HL-60 (cell line): Measurements from ENCODE around the gene RSPO1.

Experiments
- DNase-seq, 2 experiments: peaks; one replicate each; pipeline ENCODE4 v3.0.0-alpha.2; 2010 to 2020; ENCODE audit warnings: low read depth in 1 of 2, low spot score in 1 of 2
- H3K27ac ChIP-seq: fragments of 250-450 bp; sonication (Bioruptor Pico); replicated peaks from 2 replicates; pipeline ENCODE4 v1.5.1; 2020; ENCODE audit warnings: mild to moderate bottlenecking, moderate library complexity
- H3K27me3 ChIP-seq: fragments of 250-450 bp; sonication (Bioruptor Pico); 2 replicates; pipeline ENCODE4 v1.5.1; 2021; ENCODE audit warnings: mild to moderate bottlenecking, moderate library complexity; ENCODE audit not compliant: insufficient read depth, poor library complexity, severe bottlenecking
- H3K4me3 ChIP-seq: replicated peaks from 2 replicates; pipeline ENCODE4 v1.5.1; 2011; ENCODE audit warnings: mild to moderate bottlenecking, control low read depth, low read length; ENCODE audit not compliant: insufficient read depth
- CTCF ChIP-seq: IDR thresholded peaks from one replicate; pipeline ENCODE4 v1.5.1; 2011; ENCODE audit warnings: low read length, control low read depth, inconsistent platforms; ENCODE audit not compliant: insufficient read depth
- GABPA ChIP-seq: IDR thresholded peaks from 2 replicates; pipeline ENCODE4 v1.6.1; 2012; ENCODE audit warnings: low read depth
- POLR2AphosphoS5 ChIP-seq: IDR thresholded peaks from 2 replicates; pipeline ENCODE4 v1.6.1; 2012; ENCODE audit warnings: low read depth
- SPI1 ChIP-seq: IDR thresholded peaks from 2 replicates; pipeline ENCODE4 v1.6.1; 2012; ENCODE audit warnings: low read depth, mild to moderate bottlenecking, borderline replicate concordance
- TF ChIP-seq, protein P1 (sequence below): IDR thresholded peaks from 2 replicates; pipeline ENCODE4 v1.6.1; 2012; ENCODE audit warnings: low read depth; ENCODE audit not compliant: insufficient replicate concordance

RSPO1 gene

GRCh38 chr1:37677808-37678207, 43.1 kb upstream of the RSPO1 start:
- Histone ChIP-seq H3K27ac (no peak overlapping the region), H3K4me3 (no peak overlapping the region), H3K27me3 (no peaks in the 10 kb centered on the region)
- DNase-seq = no peak
- TF ChIP-seq CTCF = no peak

DNA sequence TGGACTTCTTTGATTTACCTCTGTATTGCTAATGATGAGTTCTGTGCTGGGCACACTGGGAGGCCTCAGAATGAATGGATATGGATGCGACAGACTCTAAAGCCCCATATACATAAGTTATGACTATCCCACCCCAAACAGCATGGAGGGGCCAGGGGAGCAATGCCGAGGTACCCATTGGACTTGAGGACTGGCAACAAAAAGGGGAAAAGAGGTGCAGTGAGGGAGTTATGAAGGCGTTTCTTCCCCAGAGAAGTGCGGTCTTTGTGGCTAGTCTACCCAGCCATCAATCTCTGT, 42.4 kb upstream of the RSPO1 start:
- TF ChIP-seq CTCF = no peak
- TF ChIP-seq POLR2AphosphoS5 = no peak
- TF ChIP-seq, protein P1, sequence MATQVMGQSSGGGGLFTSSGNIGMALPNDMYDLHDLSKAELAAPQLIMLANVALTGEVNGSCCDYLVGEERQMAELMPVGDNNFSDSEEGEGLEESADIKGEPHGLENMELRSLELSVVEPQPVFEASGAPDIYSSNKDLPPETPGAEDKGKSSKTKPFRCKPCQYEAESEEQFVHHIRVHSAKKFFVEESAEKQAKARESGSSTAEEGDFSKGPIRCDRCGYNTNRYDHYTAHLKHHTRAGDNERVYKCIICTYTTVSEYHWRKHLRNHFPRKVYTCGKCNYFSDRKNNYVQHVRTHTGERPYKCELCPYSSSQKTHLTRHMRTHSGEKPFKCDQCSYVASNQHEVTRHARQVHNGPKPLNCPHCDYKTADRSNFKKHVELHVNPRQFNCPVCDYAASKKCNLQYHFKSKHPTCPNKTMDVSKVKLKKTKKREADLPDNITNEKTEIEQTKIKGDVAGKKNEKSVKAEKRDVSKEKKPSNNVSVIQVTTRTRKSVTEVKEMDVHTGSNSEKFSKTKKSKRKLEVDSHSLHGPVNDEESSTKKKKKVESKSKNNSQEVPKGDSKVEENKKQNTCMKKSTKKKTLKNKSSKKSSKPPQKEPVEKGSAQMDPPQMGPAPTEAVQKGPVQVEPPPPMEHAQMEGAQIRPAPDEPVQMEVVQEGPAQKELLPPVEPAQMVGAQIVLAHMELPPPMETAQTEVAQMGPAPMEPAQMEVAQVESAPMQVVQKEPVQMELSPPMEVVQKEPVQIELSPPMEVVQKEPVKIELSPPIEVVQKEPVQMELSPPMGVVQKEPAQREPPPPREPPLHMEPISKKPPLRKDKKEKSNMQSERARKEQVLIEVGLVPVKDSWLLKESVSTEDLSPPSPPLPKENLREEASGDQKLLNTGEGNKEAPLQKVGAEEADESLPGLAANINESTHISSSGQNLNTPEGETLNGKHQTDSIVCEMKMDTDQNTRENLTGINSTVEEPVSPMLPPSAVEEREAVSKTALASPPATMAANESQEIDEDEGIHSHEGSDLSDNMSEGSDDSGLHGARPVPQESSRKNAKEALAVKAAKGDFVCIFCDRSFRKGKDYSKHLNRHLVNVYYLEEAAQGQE = no peak
- no peak for TF ChIP-seq GABPA
- no peak for TF ChIP-seq SPI1
- Histone ChIP-seq H3K27ac (no peak overlapping the region), H3K27me3 (no peaks in the 10 kb centered on the region), H3K4me3 (no peak overlapping the region)
- no peak for DNase-seq

DNA sequence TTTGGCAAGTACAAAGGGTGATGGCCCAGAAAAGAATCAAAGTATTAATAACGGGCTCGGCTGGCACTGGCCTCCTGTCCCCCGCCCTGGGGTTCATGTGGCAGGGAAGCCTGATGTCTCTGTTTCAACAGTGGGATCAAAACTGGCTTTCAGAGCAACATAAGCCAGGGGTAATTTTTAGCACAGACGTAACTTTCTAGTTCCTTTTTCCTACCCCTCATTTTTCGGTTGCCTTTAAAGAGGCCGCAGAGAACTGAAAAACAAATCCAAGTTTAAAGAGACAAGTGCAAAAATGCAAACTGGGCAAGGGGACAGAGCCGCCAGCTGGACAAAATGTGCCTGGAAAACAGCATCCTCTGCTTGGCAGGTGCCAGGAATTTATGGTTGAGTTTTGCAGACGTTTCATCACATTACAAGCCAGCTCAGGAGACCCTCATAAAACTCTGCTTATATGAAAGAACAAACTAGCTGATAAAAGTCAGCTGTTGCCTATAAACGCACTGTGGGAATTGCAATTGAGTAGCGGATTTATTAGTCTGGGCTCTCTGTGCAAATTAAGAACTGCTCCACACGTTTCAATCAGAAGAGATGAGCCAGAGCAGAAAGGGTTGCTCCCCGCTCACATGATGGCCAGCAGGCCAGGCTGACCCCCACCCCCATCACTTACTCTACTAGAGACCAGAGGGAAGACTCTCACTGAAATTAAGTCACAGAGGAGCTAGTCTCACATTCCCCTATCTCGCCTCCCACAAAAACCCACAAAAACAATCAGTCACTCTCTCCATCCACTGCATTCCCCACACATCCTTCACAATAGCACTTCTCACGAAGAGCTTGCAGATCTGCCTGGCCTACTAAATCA, 41.8 kb upstream of the RSPO1 start:
- Histone ChIP-seq H3K27ac (no peak overlapping the region), H3K4me3 (no peak overlapping the region), H3K27me3 (no peaks in the 10 kb centered on the region)
- DNase-seq = no peak
- TF ChIP-seq CTCF (no peak), POLR2AphosphoS5 (no peak), GABPA (no peak), SPI1 (no peak)
- TF ChIP-seq, protein P1 = no peak

DNA sequence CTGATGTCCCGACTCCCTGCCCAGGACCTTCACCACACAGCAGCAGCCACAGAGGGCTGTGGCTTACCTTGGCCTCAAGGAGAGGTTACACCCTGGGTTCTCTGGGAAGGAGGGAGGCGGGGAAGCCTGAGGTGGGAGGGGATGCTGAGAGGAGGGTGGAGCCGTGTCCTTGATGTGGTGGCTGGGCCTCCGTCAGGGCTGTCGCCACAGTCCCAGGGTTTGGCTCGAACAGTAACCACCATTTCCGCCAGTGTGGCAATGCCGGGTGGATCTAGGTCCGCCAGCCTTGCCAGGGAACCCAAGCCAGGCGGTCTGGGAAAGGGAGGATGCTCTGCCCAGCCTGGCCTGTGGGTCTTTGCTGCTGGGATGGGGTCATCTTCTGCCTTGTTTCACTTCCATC, 39.2 kb upstream of the RSPO1 start:
- H3K4me3 ChIP-seq = no peak overlapping the region
- no peaks in the 10 kb centered on the region for H3K27me3 ChIP-seq
- H3K27ac ChIP-seq = no peak overlapping the region
- peak in 1 of 2 experiments; percentile 2 for DNase-seq
- TF ChIP-seq POLR2AphosphoS5 (no peak), SPI1 (no peak), CTCF (no peak), GABPA (no peak)
- TF ChIP-seq, protein P1 = no peak
